ENCODE data around the gene LTK. TPM values are rescaled to one million over a fixed set of nuclear protein-coding genes. Genes with fewer than 3 reads are reported as not detected.

The LTK gene
- total RNA-seq, 5 donors from 2014 or later (not counting 1 experiment from before 2014, with no cell fraction given), result 2.0 to 14.3 (median 6.8) TPM

- H3K4me3 Mint-ChIP-seq, result peak overlapping the region; percentile 59 to 71 (median 65)
- no peak for ATAC-seq (replicated peaks in 1 of 4)
Measured at GRCh38 chr15:41495736-41496599, 17.7 kb downstream of the LTK start.

DNA sequence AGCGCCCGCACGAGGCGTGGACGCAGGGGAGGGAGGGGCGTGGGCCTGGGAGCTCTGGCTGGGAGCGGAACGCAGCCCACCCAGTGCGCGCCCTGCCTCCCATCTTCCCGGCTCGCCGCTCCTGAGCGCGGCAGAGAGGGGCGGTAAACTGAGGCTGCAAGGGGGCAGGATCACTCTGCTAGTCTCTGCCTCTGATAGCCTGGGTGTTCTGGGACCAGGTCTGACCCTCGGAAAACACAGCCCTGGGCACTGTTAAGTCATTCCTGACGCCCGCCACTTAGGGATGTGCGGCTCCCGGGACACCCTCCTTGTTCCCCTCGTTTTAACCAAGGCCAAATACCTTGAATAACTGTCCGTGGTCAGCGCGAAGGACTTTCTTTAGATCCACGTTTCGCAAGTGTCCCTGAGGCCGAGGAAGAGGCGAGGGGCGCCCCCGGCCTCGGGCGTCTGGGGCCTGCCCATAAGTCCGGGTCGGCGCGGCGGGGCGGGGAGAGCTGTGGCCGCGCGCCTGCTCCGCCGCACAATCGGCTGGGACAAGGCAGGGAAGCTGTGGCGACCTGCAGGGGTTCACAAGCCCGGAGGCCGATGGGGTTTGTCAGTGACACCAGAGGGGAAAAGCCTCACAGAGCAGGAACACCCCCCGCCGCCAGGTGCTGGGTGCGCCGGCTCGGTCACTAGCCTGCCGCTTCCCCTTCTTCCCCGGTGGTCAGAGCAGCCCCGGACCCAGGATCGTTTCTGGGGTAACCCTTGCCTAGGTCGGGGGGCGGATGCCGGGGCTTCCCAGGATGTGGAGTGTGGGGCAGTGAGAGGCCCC, 18.5 kb downstream of the LTK start:
- no peaks in the 10 kb centered on the region for H3K36me3 Mint-ChIP-seq
- no peaks in the 10 kb centered on the region for H3K36me3 ChIP-seq (ENCODE audit: control insufficient read depth in 2 of 2, extremely low read depth in 1 of 2, insufficient read depth in 1 of 2, low read length in 1 of 2)
- peak overlapping the region; percentile 36 to 77 for H3K4me3 ChIP-seq (ENCODE audit: control insufficient read depth in 1 of 2, extremely low read depth in 1 of 2, low read length in 1 of 2)
- H3K4me1 Mint-ChIP-seq, result peaks cover 8 to 21% (median 14%) of the 10 kb centered on the region in 3 donors
- H3K9me3 Mint-ChIP-seq, result no peaks in the 10 kb centered on the region
- ChIA-PET CTCF (interaction anchor here in 1 of 2 donors (0.6 kb wide), 1 partner anchor 307 kb away, joined by 6 read pairs; no protein-coding TSS in a partner anchor), POLR2A (no interaction called here)
- no peak overlapping the region for H3K27ac ChIP-seq (ENCODE audit: low read length)
- no peaks in the 10 kb centered on the region for H3K9me3 ChIP-seq
- no peak overlapping the region for H3K27ac Mint-ChIP-seq
- WGBS (ENCODE audit: insufficient coverage), result 3% methylated on average over 53 of the region's 60 CpGs
- peak in 15 of 35 experiments; percentile 13 to 56 (median 36) for DNase-seq
- peaks cover 33 to 55% of the 10 kb centered on the region in 2 donors for H3K27me3 Mint-ChIP-seq
- H3K27me3 ChIP-seq (replicated peaks in 1 of 2; ENCODE audit: control insufficient read depth in 2 of 2, extremely low read depth in 1 of 2, insufficient read depth in 2 of 2, low read length in 1 of 2), result peaks cover 7 to 86% of the 10 kb centered on the region in 2 experiments
- peak in 1 of 4 experiments; percentile 15 for ATAC-seq (replicated peaks in 1 of 4)
- H3K4me1 ChIP-seq (ENCODE audit: control insufficient read depth in 1 of 2, extremely low read depth in 1 of 2, insufficient read depth in 2 of 2, low read length in 2 of 2), result peaks cover 3 to 39% of the 10 kb centered on the region in 2 experiments
- peak overlapping the region; percentile 59 to 71 (median 65) for H3K4me3 Mint-ChIP-seq

More at GRCh38 chr15:41495736-41496599, 17.7 kb downstream of the LTK start:
- Mint-ChIP-seq H3K36me3 (no peaks in the 10 kb centered on the region), H3K4me1 (peaks cover 8 to 20% (median 15%) of the 10 kb centered on the region in 3 donors), H3K27ac (no peak overlapping the region), H3K9me3 (no peaks in the 10 kb centered on the region), H3K27me3 (peaks cover 33 to 63% of the 10 kb centered on the region in 2 donors)
- Histone ChIP-seq H3K27ac (ENCODE audit: low read length) (no peak overlapping the region), H3K36me3 (ENCODE audit: control insufficient read depth in 2 of 2, extremely low read depth in 1 of 2, insufficient read depth in 1 of 2, low read length in 1 of 2) (no peaks in the 10 kb centered on the region), H3K27me3 (replicated peaks in 1 of 2; ENCODE audit: control insufficient read depth in 2 of 2, extremely low read depth in 1 of 2, insufficient read depth in 2 of 2, low read length in 1 of 2) (peaks cover 9 to 91% of the 10 kb centered on the region in 2 experiments), H3K9me3 (no peaks in the 10 kb centered on the region), H3K4me3 (ENCODE audit: control insufficient read depth in 1 of 2, extremely low read depth in 1 of 2, low read length in 1 of 2) (peak overlapping the region; percentile 36 to 77), H3K4me1 (ENCODE audit: control insufficient read depth in 1 of 2, extremely low read depth in 1 of 2, insufficient read depth in 2 of 2, low read length in 2 of 2) (peaks cover 3 to 40% of the 10 kb centered on the region in 2 experiments)
- ChIA-PET CTCF (no interaction called here), POLR2A (no interaction called here)
- peak in 1 of 35 experiments; percentile 23 for DNase-seq
- WGBS (ENCODE audit: insufficient coverage), result 34% methylated on average over 51 of the region's 59 CpGs

DNA sequence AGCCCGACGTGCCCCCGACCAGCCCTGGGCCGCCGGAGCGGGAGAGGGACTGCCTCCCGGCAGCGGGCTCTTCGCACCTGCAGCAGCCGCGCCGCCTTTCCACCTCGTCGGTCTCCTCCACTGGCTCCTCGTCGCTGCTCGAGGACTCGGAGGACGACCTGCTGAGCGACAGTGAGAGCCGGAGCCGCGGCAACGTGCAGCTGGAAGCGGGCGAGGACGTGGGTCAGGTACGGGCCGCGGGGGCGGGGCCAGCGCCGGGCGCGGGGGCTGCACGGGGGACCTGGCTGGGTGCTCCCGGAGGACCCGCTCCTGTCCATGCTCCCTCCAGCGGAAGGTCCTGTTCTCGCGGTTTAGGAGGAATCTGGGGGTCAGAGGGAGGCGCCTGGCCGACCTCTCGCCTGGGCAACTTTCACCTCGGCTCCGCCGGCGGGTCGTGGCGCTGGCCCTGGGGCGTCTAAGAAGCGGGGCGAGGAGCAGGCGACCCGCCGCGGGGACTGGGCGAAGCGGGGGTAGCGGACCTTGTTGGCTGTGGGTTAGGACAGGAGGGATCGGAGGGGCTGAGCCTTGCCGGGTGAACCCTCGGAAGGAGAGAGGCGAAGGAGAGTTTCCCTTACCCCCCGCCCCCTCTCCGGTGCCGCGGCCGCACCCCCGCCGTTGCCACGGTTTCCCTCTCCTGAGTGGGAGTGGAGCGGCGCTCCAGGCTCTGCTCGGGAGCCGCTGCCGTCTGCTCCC, 19.3 kb downstream of the LTK start:
- CTCF ChIA-PET, result interaction anchor here in 1 of 2 donors (0.6 kb wide), 1 partner anchor 307 kb away, joined by 6 read pairs; no protein-coding TSS in a partner anchor
- ATAC-seq (replicated peaks in 1 of 4) (peak; percentile 32 to 48 (median 41)), DNase-seq (peak in 14 of 35 experiments; percentile 11 to 58 (median 34))
- peaks cover 8 to 21% (median 14%) of the 10 kb centered on the region in 3 donors for H3K4me1 Mint-ChIP-seq
- peaks cover 27 to 48% of the 10 kb centered on the region in 2 donors for H3K27me3 Mint-ChIP-seq
- H3K27ac Mint-ChIP-seq, result no peak overlapping the region
- Histone ChIP-seq H3K27me3 (replicated peaks in 1 of 2; ENCODE audit: control insufficient read depth in 2 of 2, extremely low read depth in 1 of 2, insufficient read depth in 2 of 2, low read length in 1 of 2) (peaks cover 7 to 79% of the 10 kb centered on the region in 2 experiments), H3K4me3 (ENCODE audit: control insufficient read depth in 1 of 2, extremely low read depth in 1 of 2, low read length in 1 of 2) (peak overlapping the region; percentile 36 to 77), H3K27ac (ENCODE audit: low read length) (no peak overlapping the region), H3K36me3 (ENCODE audit: control insufficient read depth in 2 of 2, extremely low read depth in 1 of 2, insufficient read depth in 1 of 2, low read length in 1 of 2) (no peaks in the 10 kb centered on the region), H3K4me1 (ENCODE audit: control insufficient read depth in 1 of 2, extremely low read depth in 1 of 2, insufficient read depth in 2 of 2, low read length in 2 of 2) (peaks cover 3 to 39% of the 10 kb centered on the region in 2 experiments), H3K9me3 (no peaks in the 10 kb centered on the region)
- 1% methylated on average over 55 of the region's 77 CpGs for WGBS (ENCODE audit: insufficient coverage)
- no peaks in the 10 kb centered on the region for H3K9me3 Mint-ChIP-seq
- H3K36me3 Mint-ChIP-seq, result no peaks in the 10 kb centered on the region
- peak overlapping the region; percentile 61 to 72 (median 71) for H3K4me3 Mint-ChIP-seq
- POLR2A ChIA-PET, result no interaction called here

DNA sequence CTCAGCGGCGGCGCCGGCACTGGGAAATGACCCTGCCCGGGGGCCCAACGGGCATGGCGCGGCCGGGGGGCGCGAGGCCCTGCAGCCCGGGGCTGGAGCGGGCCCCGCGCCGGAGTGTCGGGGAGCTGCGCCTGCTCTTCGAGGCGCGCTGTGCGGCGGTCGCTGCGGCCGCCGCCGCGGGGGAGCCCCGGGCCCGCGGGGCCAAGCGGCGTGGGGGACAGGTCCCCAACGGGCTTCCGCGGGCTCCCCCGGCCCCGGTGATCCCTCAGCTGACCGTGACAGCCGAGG, 19.8 kb downstream of the LTK start:
- ATAC-seq (replicated peaks in 1 of 4) (peak in 3 of 4 experiments; percentile 32 to 46 (median 36)), DNase-seq (no peak)
- under 1% methylated on average over 41 of the region's 41 CpGs for WGBS (ENCODE audit: insufficient coverage)
- CTCF ChIA-PET, result no interaction called here
- H3K4me1 Mint-ChIP-seq, result peaks cover 8 to 19% (median 14%) of the 10 kb centered on the region in 3 donors
- no peak overlapping the region for H3K27ac Mint-ChIP-seq
- H3K36me3 Mint-ChIP-seq, result no peaks in the 10 kb centered on the region
- POLR2A ChIA-PET, result no interaction called here
- Histone ChIP-seq H3K4me1 (ENCODE audit: control insufficient read depth in 1 of 2, extremely low read depth in 1 of 2, insufficient read depth in 2 of 2, low read length in 2 of 2) (peaks cover 3 to 39% of the 10 kb centered on the region in 2 experiments), H3K36me3 (ENCODE audit: control insufficient read depth in 2 of 2, extremely low read depth in 1 of 2, insufficient read depth in 1 of 2, low read length in 1 of 2) (no peaks in the 10 kb centered on the region), H3K9me3 (no peaks in the 10 kb centered on the region), H3K27ac (ENCODE audit: low read length) (no peak overlapping the region), H3K4me3 (ENCODE audit: control insufficient read depth in 1 of 2, extremely low read depth in 1 of 2, low read length in 1 of 2) (peak overlapping the region; percentile 36 to 77), H3K27me3 (replicated peaks in 1 of 2; ENCODE audit: control insufficient read depth in 2 of 2, extremely low read depth in 1 of 2, insufficient read depth in 2 of 2, low read length in 1 of 2) (peaks cover 7 to 74% of the 10 kb centered on the region in 2 experiments)
- peak overlapping the region in 1 of 3 donors; percentile 71 for H3K4me3 Mint-ChIP-seq
- peaks cover 22 to 44% of the 10 kb centered on the region in 2 donors for H3K27me3 Mint-ChIP-seq
- no peaks in the 10 kb centered on the region for H3K9me3 Mint-ChIP-seq

- no peaks in the 10 kb centered on the region for H3K9me3 ChIP-seq
- H3K4me3 ChIP-seq (ENCODE audit: control insufficient read depth in 1 of 2, extremely low read depth in 1 of 2, low read length in 1 of 2), result peak within 1 kb of the TSS; percentile 64 to 77
- Mint-ChIP-seq H3K4me3 (peak within 1 kb of the TSS; percentile 79 to 87 (median 84)), H3K4me1 (peaks cover 8 to 18% (median 14%) of the 10 kb centered on the region in 3 donors), H3K9me3 (no peaks in the 10 kb centered on the region), H3K27ac (peak within 1 kb of the TSS in 1 of 2 donors; percentile 3), H3K36me3 (no peaks in the 10 kb centered on the region), H3K27me3 (peaks cover 17 to 39% of the 10 kb centered on the region in 2 donors)
- H3K27ac ChIP-seq (ENCODE audit: low read length), result no peak within 1 kb of the TSS
- ChIA-PET CTCF (no interaction called here), POLR2A (no interaction called here)
- ATAC-seq (replicated peaks in 1 of 4) (peak; percentile 82 to 90 (median 87)), DNase-seq (peak; percentile 38 to 85 (median 67))
- H3K27me3 ChIP-seq (replicated peaks in 1 of 2; ENCODE audit: control insufficient read depth in 2 of 2, extremely low read depth in 1 of 2, insufficient read depth in 2 of 2, low read length in 1 of 2), result peaks cover 7 to 69% of the 10 kb centered on the region in 2 experiments
- WGBS (ENCODE audit: insufficient coverage), result under 1% methylated on average over 59 of the region's 60 CpGs
- H3K4me1 ChIP-seq (ENCODE audit: control insufficient read depth in 1 of 2, extremely low read depth in 1 of 2, insufficient read depth in 2 of 2, low read length in 2 of 2), result peaks cover 3 to 39% of the 10 kb centered on the region in 2 experiments
- H3K36me3 ChIP-seq (ENCODE audit: control insufficient read depth in 2 of 2, extremely low read depth in 1 of 2, insufficient read depth in 1 of 2, low read length in 1 of 2), result no peaks in the 10 kb centered on the region
Measured at GRCh38 chr15:41493205-41493901, 20.3 kb downstream of the LTK start, which contains the start of gene ITPKA. TSS of gene ITPKA (plus strand) at chr15:41493874. CDS start at chr15:41493928, 54 bp downstream.
